Progenitor cell of endocrine pancreas (in vitro differentiated cells): ENCODE data around the gene PPARG. TPM values are rescaled to one million over a fixed set of nuclear protein-coding genes. Genes with fewer than 3 reads are reported as not detected.

Experiments
- DNase-seq: peaks from one replicate; pipeline ENCODE4 v3.0.0; 2021; ENCODE audit warnings: low spot score; ENCODE audit not compliant: unreplicated experiment
- H3K27ac Mint-ChIP-seq: 2 replicates; pipeline ENCODE4 v1.8.0; 2021; ENCODE audit warnings: mild to moderate bottlenecking, moderate library complexity, mixed read lengths
- H3K27me3 Mint-ChIP-seq: 2 replicates; pipeline ENCODE4 v1.8.0; 2021; ENCODE audit warnings: mixed read lengths
- H3K36me3 Mint-ChIP-seq: 2 replicates; pipeline ENCODE4 v1.8.0; 2022; ENCODE audit warnings: mixed read lengths; ENCODE audit not compliant: insufficient read depth
- H3K4me1 Mint-ChIP-seq: 2 replicates; pipeline ENCODE4 v1.8.0; 2021; ENCODE audit warnings: low read depth, mixed read lengths
- H3K4me3 Mint-ChIP-seq: 2 replicates; pipeline ENCODE4 v1.8.0; 2021; ENCODE audit warnings: low read depth, mild to moderate bottlenecking, moderate library complexity, mixed read lengths
- H3K9me3 Mint-ChIP-seq: 2 replicates; pipeline ENCODE4 v1.8.0; 2021; ENCODE audit warnings: low read depth, mixed read lengths
- total RNA-seq: library from RNA; stranded (reverse); gene quantifications from 2 replicates; pipeline ENCODE4 v1.2.1, GENCODE V29; 2021
- TF ChIP-seq, protein P1 (sequence below): fragments of 200-600 bp; sonication (generic); IDR thresholded peaks from one replicate; pipeline ENCODE4 v1.5.0; 2021; ENCODE audit warnings: antibody characterized with exemption, mild to moderate bottlenecking; ENCODE audit not compliant: unreplicated experiment

The PPARG gene
- total RNA-seq, 1 donor from 2014 or later = 17.1 TPM

DNA sequence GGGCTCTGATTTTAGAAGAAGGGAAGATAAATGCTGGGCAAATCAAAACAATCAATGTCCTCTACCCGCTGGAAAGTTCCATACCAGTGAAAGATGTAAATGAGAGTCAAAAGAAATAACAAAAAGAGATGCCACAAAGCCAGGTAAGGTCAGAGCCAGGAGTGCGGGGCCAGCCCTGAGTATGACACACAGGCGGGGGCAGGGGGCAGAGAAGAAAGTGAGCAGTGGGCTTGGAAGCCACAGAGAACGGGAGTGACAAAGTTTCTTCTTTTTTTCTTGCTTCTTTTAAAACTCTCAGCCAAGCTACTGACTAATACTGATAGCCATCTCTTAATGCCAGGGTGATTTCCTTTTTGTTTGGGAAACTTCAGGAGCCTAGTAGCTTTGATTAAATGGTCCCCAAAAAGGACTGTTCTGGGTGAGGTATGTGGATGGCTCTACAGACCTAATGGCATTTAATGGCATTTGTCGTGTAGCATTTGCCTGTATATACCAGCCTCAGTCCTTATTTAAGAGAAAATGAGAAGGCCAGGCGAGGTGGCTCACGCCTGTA, 172.3 kb downstream of the PPARG start:
- Mint-ChIP-seq H3K27me3 (no peaks in the 10 kb centered on the region), H3K4me1 (peaks cover 6% of the 10 kb centered on the region), H3K36me3 (no peaks in the 10 kb centered on the region), H3K27ac (no peak overlapping the region), H3K4me3 (no peak overlapping the region), H3K9me3 (no peaks in the 10 kb centered on the region)
- DNase-seq = no peak
- TF ChIP-seq, protein P1, sequence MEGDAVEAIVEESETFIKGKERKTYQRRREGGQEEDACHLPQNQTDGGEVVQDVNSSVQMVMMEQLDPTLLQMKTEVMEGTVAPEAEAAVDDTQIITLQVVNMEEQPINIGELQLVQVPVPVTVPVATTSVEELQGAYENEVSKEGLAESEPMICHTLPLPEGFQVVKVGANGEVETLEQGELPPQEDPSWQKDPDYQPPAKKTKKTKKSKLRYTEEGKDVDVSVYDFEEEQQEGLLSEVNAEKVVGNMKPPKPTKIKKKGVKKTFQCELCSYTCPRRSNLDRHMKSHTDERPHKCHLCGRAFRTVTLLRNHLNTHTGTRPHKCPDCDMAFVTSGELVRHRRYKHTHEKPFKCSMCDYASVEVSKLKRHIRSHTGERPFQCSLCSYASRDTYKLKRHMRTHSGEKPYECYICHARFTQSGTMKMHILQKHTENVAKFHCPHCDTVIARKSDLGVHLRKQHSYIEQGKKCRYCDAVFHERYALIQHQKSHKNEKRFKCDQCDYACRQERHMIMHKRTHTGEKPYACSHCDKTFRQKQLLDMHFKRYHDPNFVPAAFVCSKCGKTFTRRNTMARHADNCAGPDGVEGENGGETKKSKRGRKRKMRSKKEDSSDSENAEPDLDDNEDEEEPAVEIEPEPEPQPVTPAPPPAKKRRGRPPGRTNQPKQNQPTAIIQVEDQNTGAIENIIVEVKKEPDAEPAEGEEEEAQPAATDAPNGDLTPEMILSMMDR = no peak

DNA sequence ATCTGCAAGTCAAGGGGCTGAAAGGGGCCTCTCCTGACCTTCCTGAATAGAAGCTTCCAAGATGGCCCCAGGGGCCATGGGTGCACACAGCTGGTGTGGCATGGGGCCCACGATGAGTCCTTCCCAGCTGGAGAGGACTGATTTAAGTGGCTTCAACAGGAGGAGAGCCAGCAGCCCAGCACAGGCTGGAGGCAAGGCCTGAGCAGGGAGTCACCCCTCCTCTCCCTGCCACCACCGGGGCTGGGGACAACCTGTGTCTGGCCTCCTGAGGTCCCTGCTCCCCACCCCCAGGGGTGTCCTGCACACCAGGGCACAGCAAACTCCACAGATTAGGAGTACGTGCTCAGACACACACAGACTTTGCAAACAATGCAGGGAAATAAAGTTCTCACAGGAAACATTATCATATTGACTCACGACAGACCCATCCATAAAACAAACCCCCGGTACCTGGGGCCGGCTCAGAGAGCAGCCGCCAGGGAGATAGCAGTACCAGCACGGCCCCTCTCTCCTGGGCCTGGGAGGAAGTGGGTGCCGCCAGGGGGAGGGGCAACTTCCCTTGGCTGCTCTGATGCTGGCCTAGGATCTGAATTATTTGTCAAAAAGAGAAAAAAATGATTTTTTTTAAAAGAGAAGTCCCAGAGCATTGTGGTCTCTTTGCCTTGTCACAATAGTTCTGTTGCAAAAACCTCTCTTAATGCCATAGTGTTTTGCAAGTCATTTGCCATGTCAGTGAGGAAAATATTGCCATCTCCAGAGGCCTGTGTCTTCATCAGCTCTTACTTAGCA, 173.5 kb downstream of the PPARG start:
- TF ChIP-seq, protein P1 = no peak
- H3K9me3 Mint-ChIP-seq = no peaks in the 10 kb centered on the region
- no peaks in the 10 kb centered on the region for H3K27me3 Mint-ChIP-seq
- peak overlapping the region; percentile 11 for H3K4me3 Mint-ChIP-seq
- peak overlapping the region; percentile 71 for H3K27ac Mint-ChIP-seq
- H3K36me3 Mint-ChIP-seq = no peaks in the 10 kb centered on the region
- no peak for DNase-seq
- peaks cover 6% of the 10 kb centered on the region for H3K4me1 Mint-ChIP-seq

DNA sequence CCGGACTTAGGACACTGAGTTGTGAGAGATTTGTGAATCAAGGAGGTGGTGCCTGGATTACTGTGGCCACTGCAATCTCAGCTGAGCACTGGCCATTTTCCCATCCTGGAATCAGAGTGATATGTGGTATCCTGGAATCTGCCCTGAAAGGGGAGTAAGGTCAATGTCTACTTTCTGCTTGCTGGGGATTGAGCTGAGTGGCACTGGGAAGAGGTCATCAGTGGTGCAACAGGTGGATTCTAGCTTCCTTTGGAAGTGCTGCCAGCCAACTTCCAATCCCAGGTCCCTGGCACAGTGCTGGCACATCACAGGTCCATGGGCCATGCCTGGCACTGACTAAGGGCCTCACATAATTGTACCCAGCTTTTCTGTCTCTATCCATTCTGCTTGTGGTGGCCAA, 174.8 kb downstream of the PPARG start:
- Mint-ChIP-seq H3K4me3 (no peak overlapping the region), H3K36me3 (no peaks in the 10 kb centered on the region), H3K4me1 (peaks cover 6% of the 10 kb centered on the region), H3K27me3 (no peaks in the 10 kb centered on the region), H3K9me3 (no peaks in the 10 kb centered on the region), H3K27ac (no peak overlapping the region)
- no peak for DNase-seq
- TF ChIP-seq, protein P1 = no peak

DNA sequence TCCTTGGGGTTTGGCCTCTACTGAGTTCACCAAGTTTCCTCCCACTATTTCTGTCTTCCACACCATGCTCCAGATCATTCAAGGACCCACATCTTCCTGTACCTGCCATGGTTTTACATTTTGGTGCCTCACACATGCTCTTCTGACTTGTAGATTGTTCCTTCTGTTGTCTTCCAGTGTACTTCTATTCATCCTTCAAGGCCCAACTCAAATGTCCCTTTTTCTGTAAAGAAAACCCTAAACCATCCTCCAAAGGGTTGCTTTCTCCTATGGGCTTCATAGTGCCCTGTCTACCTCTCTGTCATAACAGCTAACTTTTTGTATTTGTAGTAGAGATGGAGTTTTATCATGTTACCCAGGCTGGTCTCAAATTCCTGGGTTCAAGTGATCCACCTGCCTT, 175.3 kb downstream of the PPARG start:
- TF ChIP-seq, protein P1 = no peak
- H3K4me1 Mint-ChIP-seq = peaks cover 6% of the 10 kb centered on the region
- no peak for DNase-seq
- H3K27me3 Mint-ChIP-seq = no peaks in the 10 kb centered on the region
- no peaks in the 10 kb centered on the region for H3K9me3 Mint-ChIP-seq
- no peak overlapping the region for H3K4me3 Mint-ChIP-seq
- no peak overlapping the region for H3K27ac Mint-ChIP-seq
- no peaks in the 10 kb centered on the region for H3K36me3 Mint-ChIP-seq

DNA sequence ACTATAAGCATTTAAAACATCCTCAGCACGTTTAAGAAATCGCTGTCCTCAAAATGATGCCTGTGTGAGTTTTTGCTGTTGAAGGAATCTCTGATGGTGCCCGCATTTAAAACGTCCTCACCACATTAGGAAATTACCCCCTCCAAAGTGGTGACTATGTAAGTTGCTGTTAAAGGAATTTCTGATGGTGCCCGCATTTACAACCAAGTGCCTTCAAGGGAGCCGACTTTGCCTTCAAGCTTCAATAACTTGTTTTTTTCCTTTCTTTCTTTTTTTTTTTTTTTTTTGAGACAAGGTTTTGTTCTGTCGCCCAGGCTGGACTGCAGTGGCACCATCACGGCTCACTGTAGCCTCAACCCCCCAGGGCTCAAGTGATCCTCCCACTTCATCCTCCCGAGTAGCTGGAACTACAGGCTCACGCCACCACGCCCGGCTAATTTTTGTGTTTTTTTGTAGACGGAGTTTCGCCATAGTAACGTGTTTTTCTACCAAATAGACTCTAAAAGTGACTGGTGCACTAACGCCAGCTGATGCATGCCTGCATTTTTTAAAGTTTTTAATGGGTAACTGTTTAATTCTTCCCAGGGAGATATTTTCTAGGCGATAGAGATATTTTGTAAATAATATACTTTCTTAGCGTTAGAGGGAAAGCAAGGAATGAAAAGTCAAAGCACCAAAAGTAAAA, 176.4 kb downstream of the PPARG start:
- H3K27ac Mint-ChIP-seq = no peak overlapping the region
- TF ChIP-seq, protein P1 = no peak
- no peaks in the 10 kb centered on the region for H3K36me3 Mint-ChIP-seq
- no peaks in the 10 kb centered on the region for H3K27me3 Mint-ChIP-seq
- H3K4me1 Mint-ChIP-seq = peaks cover 6% of the 10 kb centered on the region
- DNase-seq = no peak
- H3K4me3 Mint-ChIP-seq = no peak overlapping the region
- H3K9me3 Mint-ChIP-seq = no peaks in the 10 kb centered on the region
